Endodermal cell (in vitro differentiated cells): ENCODE results near the gene SYT15B. TPM values are rescaled to one million over a fixed set of nuclear protein-coding genes. Genes with fewer than 3 reads are reported as not detected.
A peak's percentile ranks its signal among the peaks of the same experiment; 100 is the strongest.
"Not testable (repeated sequence)": the region's sequence is repeated elsewhere in the genome, so short reads cannot be mapped to it uniquely, and the experiment has no call there.

ENCODE experiments used
- DNase-seq: peaks from one replicate; pipeline ENCODE4 v3.0.0-alpha.2; 2017
- H3K27ac ChIP-seq: 2 replicates; pipeline ENCODE4 v1.5.1; 2013; ENCODE audit warnings: mild to moderate bottlenecking, low read depth, low read length, moderate library complexity
- H3K27me3 ChIP-seq: 2 replicates; pipeline ENCODE4 v1.6.1; 2013; ENCODE audit warnings: mild to moderate bottlenecking, low read length, moderate library complexity; ENCODE audit not compliant: insufficient read depth, control insufficient read depth, poor library complexity, severe bottlenecking
- H3K36me3 ChIP-seq: 2 replicates; pipeline ENCODE4 v1.7.0; 2013; ENCODE audit warnings: mild to moderate bottlenecking, low read length, moderate library complexity; ENCODE audit not compliant: control insufficient read depth, insufficient read depth
- H3K4me1 ChIP-seq: one replicate; pipeline ENCODE4 v1.7.0; 2013; ENCODE audit warnings: low read length; ENCODE audit not compliant: control insufficient read depth, insufficient read depth
- H3K4me3 ChIP-seq: 2 replicates; pipeline ENCODE4 v1.5.1; 2013; ENCODE audit warnings: mild to moderate bottlenecking, low read length, moderate library complexity
- H3K9ac ChIP-seq: 2 replicates; pipeline ENCODE4 v1.6.1; 2013; ENCODE audit warnings: mild to moderate bottlenecking, low read length, moderate library complexity; ENCODE audit not compliant: poor library complexity, severe bottlenecking; ENCODE audit errors: extremely low read depth
- H3K9me3 ChIP-seq: 2 replicates; pipeline ENCODE4 v1.6.1; 2013; ENCODE audit warnings: mild to moderate bottlenecking, low read length, moderate library complexity; ENCODE audit not compliant: control insufficient read depth
- H3K27ac Mint-ChIP-seq: 2 replicates; pipeline ENCODE4 v1.8.0; 2020; ENCODE audit warnings: mixed read lengths
- H3K27me3 Mint-ChIP-seq: 2 replicates; pipeline ENCODE4 v1.8.0; 2021; ENCODE audit warnings: mild to moderate bottlenecking, mixed read lengths; ENCODE audit not compliant: insufficient read depth
- H3K36me3 Mint-ChIP-seq: 2 replicates; pipeline ENCODE4 v1.8.0; 2020; ENCODE audit warnings: low read depth, mixed read lengths
- H3K4me1 Mint-ChIP-seq: 2 replicates; pipeline ENCODE4 v1.8.0; 2020; ENCODE audit warnings: mixed read lengths
- H3K4me3 Mint-ChIP-seq: 2 replicates; pipeline ENCODE4 v1.8.0; 2020; ENCODE audit warnings: mild to moderate bottlenecking, moderate library complexity, mixed read lengths
- H3K9me3 Mint-ChIP-seq: 2 replicates; pipeline ENCODE4 v1.8.0; 2020; ENCODE audit warnings: mild to moderate bottlenecking, mixed read lengths
- CTCF ChIP-seq: fragments of 200-600 bp; sonication (generic); conservative IDR thresholded peaks from 2 replicates; pipeline ENCODE4 v1.5.0; 2021; ENCODE audit warnings: antibody characterized with exemption, mild to moderate bottlenecking
- WGBS, 2 experiments: methylation state at CpG; one replicate each; pipeline versions ENCODE4 v1.1.5 to v1.1.7; 2013; ENCODE audit warnings: missing lambda C conversion rate in 2 of 2, mixed read lengths in 1 of 2; ENCODE audit not compliant: insufficient coverage in 1 of 2, insufficient read length in 1 of 2; 5-methylcytosine and 5-hydroxymethylcytosine counted together
- long read RNA-seq, 4 experiments: library from polyadenylated mRNA in 2 of 4; library from RNA in 1 of 4; library from capped mRNA in 1 of 4; stranded (forward) in 3 of 4; unstranded in 1 of 4; transcript quantifications; one replicate each; pipeline ENCODE4 v2.0.0, GENCODE V29; 2020 to 2021; ENCODE audit warnings: inconsistent platforms in 1 of 4
- polyA plus RNA-seq, 2 experiments: library from polyadenylated mRNA; stranded (reverse); fragments of 50-300 nt; gene quantifications; one replicate each; pipeline ENCODE4 v1.2.3, GENCODE V29; 2013
- total RNA-seq, 2 donors: library from RNA; stranded (reverse); fragmentation: NEBNext Ultra II Directional in 1 of 2; extraction: Animal tissue kit (Norgen Biotek cat#: 25700) in 1 of 2; gene quantifications; 2 replicates in 1 of 2; 3 replicates in 1 of 2; pipeline ENCODE4 v1.2.1, GENCODE V29; 2021

The SYT15B gene
- total RNA-seq, result under 1 TPM; 0.26 to 0.33 TPM
- polyA plus RNA-seq (2013, experiment 1 of 2), result 0.11 TPM
- 0.12 TPM for polyA plus RNA-seq (2013, experiment 2 of 2)
- long read RNA-seq, experiment 1, partial matches to known transcripts, result 0 of 1 reads
- long read RNA-seq, experiment 1, other reads (novel, unspliced or antisense), result 1 of 1 reads
- long read RNA-seq, experiment 2, result 0 reads
- long read RNA-seq, experiment 3, result 0 reads
- long read RNA-seq, experiment 4, partial matches to known transcripts, result 0 of 1 reads
- long read RNA-seq, experiment 4, other reads (novel, unspliced or antisense), result 1 of 1 reads

- not testable (repeated sequence) for H3K4me1 ChIP-seq, H3K9me3 ChIP-seq, H3K36me3 ChIP-seq, H3K27me3 Mint-ChIP-seq, H3K9me3 Mint-ChIP-seq, H3K4me3 ChIP-seq, H3K4me1 Mint-ChIP-seq, H3K27me3 ChIP-seq, H3K9ac ChIP-seq, H3K36me3 Mint-ChIP-seq, H3K4me3 Mint-ChIP-seq, H3K27ac ChIP-seq, H3K27ac Mint-ChIP-seq
- WGBS, 2 experiments, result 74% methylated on average over 18 of the region's 33 CpGs; no CpG with 5 or more reads in 1 of the 2 experiments
- peak; percentile 34 for DNase-seq
Measured at GRCh38 chr10:47763554-47764175, at the start of gene SYT15B. SYT15B (minus strand) TSS chr10:47763592; CDS start chr10:47762640, 952 bp downstream.

- no CpG with 5 or more reads among the region's 4 CpGs for WGBS, 2 experiments
- not testable (repeated sequence) for H3K4me3 ChIP-seq, H3K36me3 ChIP-seq, H3K9me3 ChIP-seq, H3K27ac Mint-ChIP-seq, H3K36me3 Mint-ChIP-seq, H3K9ac ChIP-seq, H3K4me3 Mint-ChIP-seq, H3K4me1 ChIP-seq, DNase-seq, H3K27me3 ChIP-seq, H3K9me3 Mint-ChIP-seq, H3K27me3 Mint-ChIP-seq, H3K27ac ChIP-seq, H3K4me1 Mint-ChIP-seq
Measured at GRCh38 chr10:47779590-47779989, 16.2 kb upstream of the SYT15B start.

GRCh38 chr10:47775361-47776231 lies 12.2 kb upstream of the SYT15B start:
- not testable (repeated sequence) for H3K27me3 Mint-ChIP-seq, H3K4me3 ChIP-seq, H3K9me3 ChIP-seq, H3K27ac ChIP-seq, H3K9ac ChIP-seq, H3K4me1 Mint-ChIP-seq, H3K36me3 Mint-ChIP-seq, H3K4me3 Mint-ChIP-seq, H3K36me3 ChIP-seq, H3K27me3 ChIP-seq, H3K4me1 ChIP-seq, H3K27ac Mint-ChIP-seq, H3K9me3 Mint-ChIP-seq
- 9% methylated on average over 3 of the region's 6 CpGs; no CpG with 5 or more reads in 1 of the 2 experiments for whole genome bisulfite sequencing, 2 experiments
- peak; percentile 74 for TF ChIP-seq CTCF
- DNase-seq, result peak; percentile 82

GRCh38 chr10:47770745-47771144 lies 7.4 kb upstream of the SYT15B start:
- H3K9ac ChIP-seq, H3K4me1 Mint-ChIP-seq, H3K4me1 ChIP-seq, H3K27ac ChIP-seq, H3K9me3 Mint-ChIP-seq, H3K36me3 ChIP-seq, H3K4me3 Mint-ChIP-seq, H3K36me3 Mint-ChIP-seq, H3K27me3 Mint-ChIP-seq, H3K9me3 ChIP-seq, H3K27me3 ChIP-seq, H3K27ac Mint-ChIP-seq, H3K4me3 ChIP-seq, DNase-seq: not testable (repeated sequence)
- WGBS, 2 experiments, result no CpG with 5 or more reads among the region's 2 CpGs

GRCh38 chr10:47768578-47769115 lies 5.3 kb upstream of the SYT15B start:
- H3K27me3 ChIP-seq, H3K36me3 ChIP-seq, H3K27ac Mint-ChIP-seq, H3K9ac ChIP-seq, H3K4me1 Mint-ChIP-seq, H3K27ac ChIP-seq, H3K36me3 Mint-ChIP-seq, H3K4me3 ChIP-seq, H3K4me1 ChIP-seq, H3K9me3 Mint-ChIP-seq, H3K27me3 Mint-ChIP-seq, H3K9me3 ChIP-seq, H3K4me3 Mint-ChIP-seq: not testable (repeated sequence)
- WGBS, 2 experiments, result 87% methylated on average over 4 of the region's 7 CpGs; no CpG with 5 or more reads in 1 of the 2 experiments
- peak; percentile 38 for DNase-seq

- WGBS, 2 experiments, result no CpG with 5 or more reads among the region's 3 CpGs
- H3K27me3 ChIP-seq, H3K4me1 ChIP-seq, H3K9me3 Mint-ChIP-seq, H3K9ac ChIP-seq, H3K4me1 Mint-ChIP-seq, H3K36me3 ChIP-seq, H3K27ac ChIP-seq, H3K4me3 Mint-ChIP-seq, H3K27ac Mint-ChIP-seq, H3K36me3 Mint-ChIP-seq, H3K9me3 ChIP-seq, H3K27me3 Mint-ChIP-seq, H3K4me3 ChIP-seq: not testable (repeated sequence)
- DNase-seq, result peak; percentile 34
Measured at GRCh38 chr10:47768085-47768484, 4.7 kb upstream of the SYT15B start.
